Measurements from ENCODE around the gene SPTY2D1.
"Not testable (repeated sequence)": the region's sequence is repeated elsewhere in the genome, so short reads cannot be mapped to it uniquely, and the experiment has no call there.

SPTY2D1 gene, protein sequence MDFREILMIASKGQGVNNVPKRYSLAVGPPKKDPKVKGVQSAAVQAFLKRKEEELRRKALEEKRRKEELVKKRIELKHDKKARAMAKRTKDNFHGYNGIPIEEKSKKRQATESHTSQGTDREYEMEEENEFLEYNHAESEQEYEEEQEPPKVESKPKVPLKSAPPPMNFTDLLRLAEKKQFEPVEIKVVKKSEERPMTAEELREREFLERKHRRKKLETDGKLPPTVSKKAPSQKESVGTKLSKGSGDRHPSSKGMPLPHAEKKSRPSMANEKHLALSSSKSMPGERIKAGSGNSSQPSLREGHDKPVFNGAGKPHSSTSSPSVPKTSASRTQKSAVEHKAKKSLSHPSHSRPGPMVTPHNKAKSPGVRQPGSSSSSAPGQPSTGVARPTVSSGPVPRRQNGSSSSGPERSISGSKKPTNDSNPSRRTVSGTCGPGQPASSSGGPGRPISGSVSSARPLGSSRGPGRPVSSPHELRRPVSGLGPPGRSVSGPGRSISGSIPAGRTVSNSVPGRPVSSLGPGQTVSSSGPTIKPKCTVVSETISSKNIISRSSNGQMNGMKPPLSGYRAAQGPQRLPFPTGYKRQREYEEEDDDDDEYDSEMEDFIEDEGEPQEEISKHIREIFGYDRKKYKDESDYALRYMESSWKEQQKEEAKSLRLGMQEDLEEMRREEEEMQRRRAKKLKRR

GRCh38 chr11:18634140-18635032, at the start of gene SPTY2D1:
TSS of gene SPTY2D1 (minus strand) at chr11:18634342. CDS start at chr11:18634257, 85 bp downstream.
- DNase-seq = peak; percentile 97

DNA sequence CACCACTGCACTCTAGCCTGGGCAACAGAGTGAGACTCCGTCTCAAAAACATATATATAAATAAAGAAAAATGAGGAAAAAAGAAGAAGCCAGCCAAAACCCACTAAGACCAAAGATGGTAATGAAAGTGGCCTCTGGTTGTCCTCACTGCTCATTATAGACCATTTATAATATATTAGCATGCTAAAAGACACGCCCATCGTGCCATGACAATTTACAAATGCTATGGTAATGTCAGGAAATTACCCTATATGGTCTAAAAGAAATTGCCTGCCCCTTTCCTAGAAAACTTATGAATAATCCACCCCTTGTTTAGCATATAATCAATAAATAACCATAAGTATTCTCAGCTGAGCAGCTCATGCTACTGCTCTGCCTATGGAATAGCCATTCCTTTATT, 48.3 kb upstream of the SPTY2D1 start:
- DNase-seq = no peak

DNA sequence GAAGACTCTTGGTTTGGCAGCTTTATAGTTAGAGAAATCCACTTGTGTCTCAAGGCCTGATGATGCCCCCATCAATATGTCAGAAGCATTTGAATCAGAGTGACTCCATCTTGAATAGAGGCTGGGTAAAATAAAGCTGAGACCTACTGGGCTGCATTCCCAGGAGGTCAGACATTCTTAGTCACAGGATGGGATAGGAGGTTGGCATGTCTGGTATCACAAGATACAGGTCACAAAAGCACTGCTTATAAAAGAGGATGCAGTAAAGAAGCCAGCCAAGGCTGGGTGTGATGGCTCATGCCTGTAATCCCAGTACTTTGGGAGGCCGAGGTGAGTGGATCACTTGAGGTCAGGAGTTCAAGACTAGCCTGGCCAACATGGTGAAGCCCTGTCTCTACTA, 47.8 kb upstream of the SPTY2D1 start:
- not testable (repeated sequence) for DNase-seq

- no peak for DNase-seq
These were observed 43.4 kb upstream of the SPTY2D1 start for GRCh38 chr11:18677560-18677959.

GRCh38 chr11:18676803-18677202, 42.7 kb upstream of the SPTY2D1 start:
- no peak for DNase-seq

DNA sequence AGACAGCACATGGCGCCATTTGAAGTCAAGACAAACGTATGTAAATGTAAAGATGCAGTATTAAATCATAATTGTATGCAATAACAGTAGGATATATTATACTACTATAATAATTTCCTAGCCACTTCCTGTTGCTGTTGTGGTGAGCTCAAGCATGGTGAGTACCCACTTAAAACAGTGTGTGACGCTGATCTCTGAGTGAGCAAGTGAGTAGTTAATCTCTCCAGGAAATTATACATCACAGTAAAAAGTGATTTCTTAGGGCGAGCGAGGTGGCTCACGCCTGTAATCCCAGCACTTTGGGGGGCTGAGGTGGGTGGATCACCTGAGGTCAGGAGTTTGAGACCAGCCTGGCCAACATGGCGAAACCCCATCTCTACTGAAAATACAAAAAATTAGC, 38.1 kb upstream of the SPTY2D1 start:
- peak; percentile 36 for DNase-seq

DNA sequence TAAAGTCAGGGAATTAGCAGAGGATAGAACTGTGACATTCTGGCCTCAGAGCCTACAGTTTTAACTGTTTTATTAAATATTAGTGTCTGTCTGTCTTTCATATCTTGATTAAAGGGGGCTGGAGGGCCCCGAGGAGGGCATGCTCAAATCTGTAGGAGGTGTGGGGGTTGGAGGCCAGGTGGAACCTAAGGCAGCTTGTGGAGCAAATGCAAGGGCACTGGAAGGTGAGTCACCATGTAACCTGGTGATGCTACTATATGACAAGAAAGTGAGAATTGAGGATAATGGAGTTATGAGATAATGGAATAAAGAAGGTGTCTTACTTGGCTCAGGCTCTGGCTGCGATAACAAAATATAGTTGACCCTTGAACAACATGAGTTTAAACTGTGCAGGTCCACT, 37.1 kb upstream of the SPTY2D1 start:
- no peak for DNase-seq

- no peak for DNase-seq
These were observed 35.6 kb upstream of the SPTY2D1 start for GRCh38 chr11:18669711-18670110.

DNA sequence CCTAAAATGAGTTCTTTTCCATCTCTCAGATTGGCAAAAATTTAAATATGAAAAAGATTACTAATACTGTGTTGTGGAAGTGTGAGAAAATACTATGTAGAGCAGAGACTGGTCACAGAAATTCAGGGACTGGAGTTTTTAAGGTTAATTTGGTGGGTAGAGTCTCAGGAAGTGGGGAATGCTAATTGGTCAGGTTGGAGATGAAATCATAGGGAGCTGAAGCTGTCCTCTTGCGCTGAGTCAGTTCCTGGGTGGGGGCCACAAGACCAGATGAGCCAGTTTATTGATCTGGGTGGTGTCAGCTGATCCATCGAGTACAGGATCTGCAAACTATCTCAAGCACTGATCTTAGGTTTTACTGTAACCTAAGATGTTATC, 35.1 kb upstream of the SPTY2D1 start:
- DNase-seq = no peak

DNA sequence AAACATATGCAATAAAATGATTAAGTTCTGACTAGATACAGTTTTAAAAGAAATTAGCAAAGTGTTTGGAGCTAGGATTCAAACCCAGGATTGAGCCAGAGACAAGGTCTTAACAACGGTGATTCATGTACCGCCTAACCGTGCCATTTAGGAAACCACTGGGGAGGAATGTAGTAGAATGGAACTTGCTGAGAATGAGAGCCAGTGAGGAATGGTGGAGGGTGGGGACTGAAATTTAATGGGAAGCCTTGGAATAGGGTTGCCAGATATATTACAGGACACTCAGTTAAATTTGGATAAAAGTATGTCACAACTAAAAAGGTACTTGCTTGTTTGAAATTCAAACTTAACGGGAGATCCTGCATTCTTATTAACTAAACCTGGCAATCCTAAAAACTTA, 34.0 kb upstream of the SPTY2D1 start:
- no peak for DNase-seq

- DNase-seq = not testable (repeated sequence)
These were observed 31.3 kb upstream of the SPTY2D1 start for GRCh38 chr11:18665353-18665872.

DNA sequence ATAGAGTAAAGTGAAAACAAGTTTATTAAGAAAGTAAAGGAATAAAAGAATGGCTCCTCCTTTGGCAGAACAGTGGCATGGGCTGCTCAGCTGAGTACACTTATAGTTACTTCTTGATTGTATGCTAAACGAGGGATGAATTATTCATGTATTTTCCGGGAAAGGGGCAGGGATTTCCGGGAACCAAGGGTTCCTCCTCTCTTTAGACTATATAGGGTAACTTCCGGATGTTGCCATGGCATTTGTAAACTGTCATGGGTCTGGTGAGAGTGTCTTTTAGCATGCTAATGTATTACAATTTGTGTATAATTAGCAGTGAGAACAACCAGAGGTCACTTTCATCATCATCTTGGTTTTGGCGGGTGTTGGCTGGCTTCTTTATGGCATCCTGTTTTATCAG, 23.5 kb upstream of the SPTY2D1 start:
- DNase-seq = no peak

- DNase-seq = peak; percentile 16
These were observed 16.9 kb upstream of the SPTY2D1 start for GRCh38 chr11:18650859-18651557.

- no peak for DNase-seq
These were observed 16.2 kb upstream of the SPTY2D1 start for GRCh38 chr11:18650353-18650752.

- DNase-seq = not testable (repeated sequence)
These were observed 8.9 kb upstream of the SPTY2D1 start for GRCh38 chr11:18643034-18643433.

GRCh38 chr11:18641677-18642076, 7.5 kb upstream of the SPTY2D1 start:
- DNase-seq = no peak

- no peak for DNase-seq
These were observed 644 bp downstream of the SPTY2D1 start for GRCh38 chr11:18633256-18634139.

- no peak for DNase-seq
These were observed 1.3 kb downstream of the SPTY2D1 start for GRCh38 chr11:18632841-18633240.

DNA sequence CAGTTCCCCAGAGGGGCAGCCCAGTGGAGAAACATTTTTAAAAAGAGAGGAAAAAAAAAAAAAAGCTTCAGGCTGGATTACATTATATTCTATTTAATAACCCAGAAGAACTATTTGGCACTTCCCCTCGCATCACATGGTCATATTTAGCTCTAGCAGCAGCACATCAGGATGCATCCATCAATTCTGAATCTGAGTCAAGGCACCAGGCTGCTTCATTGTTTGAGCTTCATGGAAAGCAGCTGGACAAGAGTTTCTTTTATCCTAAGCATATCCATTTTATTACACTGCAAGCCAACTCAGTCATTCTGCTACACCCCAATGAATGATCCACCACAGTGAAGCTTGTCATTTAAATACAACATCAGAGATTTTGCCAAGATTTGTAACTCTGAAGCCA, 10.0 kb downstream of the SPTY2D1 start:
- DNase-seq = no peak

GRCh38 chr11:18623707-18624106, 10.4 kb downstream of the SPTY2D1 start:
- DNase-seq = no peak

GRCh38 chr11:18618342-18619025, 15.7 kb downstream of the SPTY2D1 start:
- no peak for DNase-seq

All from activated gamma-delta T cell treated with Interleukin-2 at 50 U/mL for 16 hours (primary cell).